GM18951 (cell line): ENCODE results near the gene IVNS1ABP.

Source experiments
- POLR2A ChIP-seq: IDR thresholded peaks from 4 replicates; pipeline ENCODE4 v1.6.1; 2011; ENCODE audit warnings: mild to moderate bottlenecking; ENCODE audit not compliant: insufficient read length, insufficient read depth; ENCODE audit errors: extremely low read depth
- in situ Hi-C: fragments of 300-500 bp; cut with MboI; formaldehyde crosslinking; loops from one replicate; pipeline ENCODE4 v1.12.0; 2022; ENCODE audit warnings: low sequenced_read_pairs, mixed read lengths, inconsistent platforms; ENCODE audit not compliant: unreplicated experiment

The IVNS1ABP gene

DNA sequence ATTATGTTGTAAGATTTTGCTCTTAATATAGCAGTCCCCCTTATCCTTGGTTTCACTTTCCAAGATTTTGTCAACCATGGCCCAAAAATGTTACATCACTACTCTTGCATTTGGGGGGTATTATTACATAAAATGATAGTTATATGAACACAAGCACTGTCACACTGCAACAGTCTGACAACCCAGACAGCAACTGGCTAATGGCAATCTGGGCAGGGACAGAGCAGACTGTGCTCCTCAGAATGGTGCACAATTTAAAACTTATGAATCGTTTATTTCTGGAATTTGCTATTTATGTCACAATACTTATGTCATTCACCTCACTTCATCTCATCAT is 2.1 kb upstream of the IVNS1ABP start:
- in situ Hi-C loops, result loop anchor here (25.0 kb wide), 1 partner anchor 343 kb away; no protein-coding TSS in a partner anchor
- TF ChIP-seq POLR2A, result no peak

DNA sequence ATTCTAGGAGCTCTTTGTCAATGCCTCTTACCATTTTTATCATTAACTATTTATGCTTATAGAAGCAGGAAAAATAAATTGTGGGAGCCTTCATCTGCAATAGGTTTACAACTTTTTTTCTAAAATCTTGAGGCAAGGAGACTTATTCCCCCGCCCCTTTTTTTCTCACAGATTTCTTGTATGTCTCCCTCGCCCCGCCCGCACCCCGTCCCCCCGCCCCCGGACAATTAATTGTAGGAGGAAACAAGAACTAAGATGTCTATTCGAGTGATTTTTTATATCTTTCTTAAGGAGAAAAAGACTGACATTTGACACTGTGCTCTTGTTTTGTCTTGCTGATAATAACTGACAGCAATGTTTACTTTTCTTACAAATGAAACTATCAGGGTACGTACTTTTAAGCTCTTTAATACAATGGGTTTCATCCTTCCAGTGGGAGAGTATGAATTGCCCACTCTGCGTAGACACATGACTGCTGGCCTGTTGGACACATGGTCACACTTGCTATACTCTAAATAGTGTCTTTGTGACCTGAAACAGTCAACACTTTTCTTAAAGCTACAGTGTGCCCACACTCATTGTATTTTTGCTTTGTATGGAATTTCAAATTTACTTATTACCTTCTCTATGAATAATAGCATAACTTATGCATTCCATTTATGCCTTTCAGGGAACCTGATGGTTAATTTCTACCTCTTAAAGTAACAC is 1.5 kb upstream of the IVNS1ABP start:
- TF ChIP-seq POLR2A, result no peak
- in situ Hi-C loops, result loop anchor here (25.0 kb wide), 1 partner anchor 344 kb away; no protein-coding TSS in a partner anchor

DNA sequence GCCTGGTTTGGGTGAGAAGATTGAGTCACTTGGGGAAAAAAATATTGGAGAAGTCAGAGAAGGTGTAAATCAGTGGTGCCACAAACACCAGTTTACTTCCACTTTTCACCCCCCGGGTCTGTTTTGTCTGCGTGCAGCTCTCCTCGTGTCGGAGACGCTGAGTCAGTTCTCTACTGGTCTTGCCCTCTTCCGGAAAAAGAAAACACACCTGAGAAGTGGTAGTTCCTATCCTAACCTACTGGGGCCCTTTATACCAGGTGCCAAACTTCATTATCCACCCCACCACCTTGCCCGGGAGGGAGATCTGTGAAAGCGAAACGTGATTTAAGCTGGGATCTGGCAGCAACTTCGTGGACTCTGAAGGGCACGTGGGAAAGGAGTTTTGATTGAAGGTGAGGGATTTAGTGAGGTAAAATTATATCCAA is 855 bp upstream of the IVNS1ABP start:
- TF ChIP-seq POLR2A, result no peak

DNA sequence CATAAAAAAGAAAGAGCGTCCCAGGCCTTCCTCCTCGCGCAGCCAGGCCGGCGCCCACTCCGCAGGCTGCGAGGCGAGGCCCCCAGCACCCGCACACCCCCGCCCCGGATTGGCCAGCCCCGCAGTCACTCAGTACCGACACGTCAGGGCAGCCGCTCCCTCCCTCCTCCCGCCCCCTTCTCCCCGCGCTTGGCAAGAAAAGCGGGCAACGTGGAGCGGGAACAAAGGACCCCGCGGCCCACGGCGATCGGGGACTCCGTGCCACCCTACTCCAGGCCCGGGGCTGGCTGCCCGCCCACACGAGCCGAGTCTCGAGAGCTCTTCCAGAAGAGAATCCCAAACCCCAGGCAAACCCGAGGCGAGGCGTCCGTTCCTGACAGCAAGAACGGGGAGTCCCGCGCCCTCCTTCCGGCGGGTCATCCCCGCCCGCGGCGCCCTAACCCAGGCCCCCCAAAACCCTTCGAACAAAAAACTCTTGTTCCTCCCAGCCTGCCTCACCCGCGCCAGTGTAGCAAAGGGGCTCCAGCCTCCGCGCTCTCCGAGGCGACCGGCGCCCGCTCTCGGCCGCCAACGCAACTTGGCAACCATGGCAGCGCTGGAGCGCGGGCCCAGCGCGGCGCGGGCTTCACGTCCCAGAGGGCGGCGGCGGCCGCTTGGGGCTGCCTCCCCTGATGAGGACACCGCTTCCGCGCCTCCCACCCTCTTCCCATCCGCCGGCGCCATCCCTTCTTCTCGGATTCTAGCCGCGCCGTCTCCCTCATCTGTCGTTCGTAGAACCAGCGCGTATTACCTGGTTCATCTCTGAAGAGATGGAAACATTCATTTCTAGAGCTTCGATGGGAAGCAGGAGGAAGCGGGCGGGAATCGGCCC is 645 bp downstream of the IVNS1ABP start:
- in situ Hi-C loops, result loop anchor here (25.0 kb wide), 1 partner anchor 346 kb away; no protein-coding TSS in a partner anchor
- peak; percentile 60 for TF ChIP-seq POLR2A

More for the DNA sequence above, 855 bp upstream of the IVNS1ABP start:
- in situ Hi-C loops, result loop anchor here (25.0 kb wide), 1 partner anchor 344 kb away; no protein-coding TSS in a partner anchor

DNA sequence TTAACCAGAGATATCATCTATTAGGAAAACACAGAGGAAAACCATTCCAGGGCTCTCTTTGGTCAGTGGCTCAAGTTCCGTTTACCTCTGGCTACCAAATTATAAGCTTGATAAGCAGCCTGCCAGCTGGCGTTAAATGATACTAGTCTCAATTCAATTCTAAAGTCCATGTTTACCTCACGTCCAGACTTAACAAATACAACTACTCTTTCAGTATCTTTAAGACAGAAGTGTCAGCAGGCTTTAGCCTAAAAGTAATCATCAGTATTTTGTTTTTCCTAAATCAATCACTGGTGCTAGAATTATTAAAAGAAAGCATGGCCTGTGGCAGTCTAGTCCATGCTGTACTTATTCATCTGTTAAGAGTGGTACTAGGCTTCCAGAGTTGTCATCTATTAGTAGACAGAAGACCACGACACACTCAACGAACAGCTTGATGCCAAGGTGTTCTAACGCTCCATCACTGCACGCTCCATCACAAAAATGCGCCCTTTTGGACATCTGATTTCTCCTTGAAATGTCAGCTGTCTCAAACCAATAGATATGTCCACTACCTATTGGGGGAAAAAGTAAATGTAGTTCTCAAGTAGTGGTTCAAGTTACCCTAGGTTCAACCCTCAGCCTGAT is 1.5 kb downstream of the IVNS1ABP start:
- in situ Hi-C loops, result loop anchor here (25.0 kb wide), 1 partner anchor 347 kb away; no protein-coding TSS in a partner anchor
- TF ChIP-seq POLR2A, result no peak

DNA sequence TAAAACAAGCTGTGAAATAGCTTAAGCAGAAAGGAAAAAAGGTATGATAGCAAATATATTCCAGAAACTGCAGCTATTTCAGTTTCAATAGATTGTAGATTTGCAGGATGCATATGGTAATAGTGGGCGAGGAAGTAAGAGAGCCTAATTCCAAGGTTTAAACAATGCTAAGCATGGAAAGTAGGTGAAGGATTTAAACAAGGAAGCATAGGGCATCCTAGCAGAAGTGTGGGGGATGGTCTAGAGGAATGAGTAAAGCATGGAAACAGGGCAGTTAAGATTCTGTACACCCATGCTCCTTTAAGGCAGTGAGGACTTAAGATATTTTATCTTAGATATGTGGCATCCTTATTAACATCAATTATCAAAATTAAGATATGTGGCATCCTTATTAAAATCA is 2.6 kb downstream of the IVNS1ABP start:
- in situ Hi-C loops, result loop anchor here (25.0 kb wide), 1 partner anchor 348 kb away; no protein-coding TSS in a partner anchor
- TF ChIP-seq POLR2A, result no peak

DNA sequence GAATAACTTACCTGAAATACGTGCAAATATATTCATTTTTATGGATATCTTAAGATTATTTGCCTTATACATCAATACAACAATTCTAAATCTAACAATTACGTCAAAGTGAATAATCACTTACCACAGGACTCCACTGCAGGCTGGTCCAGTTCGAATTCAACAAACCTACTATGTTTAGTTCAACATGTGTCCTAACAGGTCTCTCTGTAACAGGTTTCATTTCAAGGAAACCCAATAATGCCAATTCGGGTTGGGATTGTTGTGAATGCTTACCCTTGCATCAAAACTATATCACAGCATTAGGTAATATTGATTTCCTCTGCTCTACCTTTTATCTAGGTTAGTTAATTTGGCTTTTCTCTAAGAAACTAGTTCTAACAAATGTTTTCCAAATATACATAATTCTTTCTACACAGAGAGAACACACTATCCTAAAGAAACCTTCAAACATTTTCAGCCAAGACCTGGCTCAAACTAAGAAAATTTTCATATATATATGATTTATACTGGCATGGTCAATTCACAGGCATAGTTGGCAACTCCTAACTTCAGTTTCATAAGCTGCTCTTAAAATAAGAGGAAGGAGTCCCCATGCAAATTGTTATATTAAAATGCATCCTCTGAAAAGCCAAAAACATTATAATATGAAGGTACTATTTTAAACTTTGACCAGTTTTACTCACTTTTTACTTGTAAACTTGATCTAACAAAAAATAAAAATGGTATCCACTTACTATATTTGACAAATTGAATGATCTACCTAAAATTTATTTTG is 4.5 kb downstream of the IVNS1ABP start:
- no peak for TF ChIP-seq POLR2A
- in situ Hi-C loops, result loop anchor here (25.0 kb wide), 1 partner anchor 350 kb away; no protein-coding TSS in a partner anchor

DNA sequence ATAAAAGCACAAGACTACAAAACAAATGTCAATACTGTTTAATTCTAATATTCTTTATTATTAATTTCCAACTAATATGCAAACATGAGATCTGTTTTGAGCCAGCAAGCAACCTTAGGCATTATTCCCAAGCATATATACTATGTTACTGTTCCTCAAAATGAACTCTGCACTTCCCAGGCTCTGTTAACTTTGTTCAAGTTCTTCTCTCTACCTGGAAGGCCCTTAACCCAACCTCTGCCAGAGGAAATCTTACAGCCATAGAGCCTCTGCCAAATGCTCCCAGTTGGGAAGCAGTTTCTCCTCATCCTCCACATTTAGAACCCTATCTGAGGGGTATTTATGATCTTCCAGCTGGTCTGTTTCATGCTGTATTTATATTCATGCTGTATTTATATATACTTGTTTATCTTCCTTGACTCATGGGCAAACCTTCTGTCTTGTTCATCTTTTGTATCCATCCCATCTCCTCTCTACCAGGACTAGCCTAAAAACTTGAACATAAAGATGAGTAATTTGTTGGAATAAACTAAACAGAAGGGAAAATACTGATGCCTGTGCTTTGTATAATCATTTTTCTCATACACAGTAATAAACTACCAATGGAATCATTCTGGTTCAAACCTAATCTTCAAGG is 5.3 kb downstream of the IVNS1ABP start:
- TF ChIP-seq POLR2A, result no peak
- in situ Hi-C loops, result loop anchor here (25.0 kb wide), 1 partner anchor 351 kb away; no protein-coding TSS in a partner anchor

DNA sequence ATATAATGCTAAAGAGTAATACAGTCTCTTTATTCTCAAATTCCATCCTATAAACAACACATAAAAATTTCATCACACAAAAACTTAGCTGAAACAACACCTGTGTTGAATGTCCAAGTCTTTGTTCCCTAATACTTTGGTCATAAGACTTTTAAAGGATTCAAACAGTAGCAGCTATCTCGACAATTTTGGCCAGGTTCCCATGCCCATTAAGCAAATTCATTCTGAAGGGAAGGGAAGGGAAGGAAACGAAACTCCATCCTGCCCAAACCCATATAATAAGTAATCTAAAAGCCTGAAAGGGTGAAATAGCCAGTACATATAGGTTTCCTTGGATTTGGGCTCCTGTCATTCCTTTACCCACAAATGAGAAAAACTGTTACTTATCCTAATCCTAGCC is 7.5 kb downstream of the IVNS1ABP start:
- in situ Hi-C loops, result loop anchor here (25.0 kb wide), 1 partner anchor 353 kb away; no protein-coding TSS in a partner anchor
- TF ChIP-seq POLR2A, result no peak

DNA sequence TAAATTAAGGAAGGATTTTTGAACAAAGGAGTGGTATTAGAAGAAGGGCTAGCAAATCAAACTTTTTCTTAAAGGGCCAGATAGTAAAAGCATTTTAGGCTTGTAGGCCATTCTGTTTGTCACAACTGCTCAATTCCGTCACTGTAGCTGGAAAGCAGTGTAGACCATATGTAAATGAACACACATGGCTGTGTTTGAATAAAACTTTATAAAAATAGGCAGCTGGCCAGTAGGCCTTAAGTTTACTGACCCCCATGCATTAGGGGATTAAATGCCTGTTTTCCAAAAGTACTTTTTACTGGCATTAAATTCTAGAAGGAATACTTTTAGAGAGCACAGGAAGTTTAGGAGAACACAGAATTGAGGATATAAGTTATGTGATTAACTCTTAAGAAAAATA is 8.9 kb downstream of the IVNS1ABP start:
- in situ Hi-C loops, result loop anchor here (25.0 kb wide), 1 partner anchor 354 kb away; no protein-coding TSS in a partner anchor

DNA sequence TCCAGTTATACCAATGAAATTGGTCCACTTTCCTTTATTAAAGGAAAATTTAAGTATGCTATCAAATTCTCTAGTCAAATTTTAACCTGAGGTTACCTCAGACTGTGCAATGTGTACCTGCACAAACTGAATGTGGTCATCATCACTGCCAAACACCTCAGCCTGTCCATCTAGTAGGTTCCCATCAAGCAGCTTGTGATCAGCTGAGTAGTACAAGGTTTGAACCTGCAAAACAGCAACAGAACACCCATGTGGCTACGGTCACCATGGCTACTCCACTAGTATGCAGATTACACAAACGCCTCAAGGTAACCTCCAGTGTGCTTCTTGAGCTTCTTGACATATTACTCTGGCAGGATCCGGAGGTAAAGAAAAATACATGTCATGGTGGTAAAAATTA is 11.6 kb downstream of the IVNS1ABP start:
- in situ Hi-C loops, result loop anchor here (25.0 kb wide), 1 partner anchor 357 kb away; no protein-coding TSS in a partner anchor
- no peak for TF ChIP-seq POLR2A

More for the DNA sequence above, 8.9 kb downstream of the IVNS1ABP start:
- no peak for TF ChIP-seq POLR2A
